ENCODE measurements around the gene ZBTB6.

- no peak for TF ChIP-seq HOMEZ (CRISPR knock-in tag; IDR thresholded peaks at IDR 0.05)
- TF ChIP-seq, protein P1, sequence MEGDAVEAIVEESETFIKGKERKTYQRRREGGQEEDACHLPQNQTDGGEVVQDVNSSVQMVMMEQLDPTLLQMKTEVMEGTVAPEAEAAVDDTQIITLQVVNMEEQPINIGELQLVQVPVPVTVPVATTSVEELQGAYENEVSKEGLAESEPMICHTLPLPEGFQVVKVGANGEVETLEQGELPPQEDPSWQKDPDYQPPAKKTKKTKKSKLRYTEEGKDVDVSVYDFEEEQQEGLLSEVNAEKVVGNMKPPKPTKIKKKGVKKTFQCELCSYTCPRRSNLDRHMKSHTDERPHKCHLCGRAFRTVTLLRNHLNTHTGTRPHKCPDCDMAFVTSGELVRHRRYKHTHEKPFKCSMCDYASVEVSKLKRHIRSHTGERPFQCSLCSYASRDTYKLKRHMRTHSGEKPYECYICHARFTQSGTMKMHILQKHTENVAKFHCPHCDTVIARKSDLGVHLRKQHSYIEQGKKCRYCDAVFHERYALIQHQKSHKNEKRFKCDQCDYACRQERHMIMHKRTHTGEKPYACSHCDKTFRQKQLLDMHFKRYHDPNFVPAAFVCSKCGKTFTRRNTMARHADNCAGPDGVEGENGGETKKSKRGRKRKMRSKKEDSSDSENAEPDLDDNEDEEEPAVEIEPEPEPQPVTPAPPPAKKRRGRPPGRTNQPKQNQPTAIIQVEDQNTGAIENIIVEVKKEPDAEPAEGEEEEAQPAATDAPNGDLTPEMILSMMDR (IDR thresholded peaks at IDR 0.05 in 2 of 3, conservative IDR thresholded peaks at IDR 0.05 in 1 of 3; ENCODE audit: insufficient read depth in 2 of 3, low read depth in 1 of 3, low read length in 3 of 3): no peak
- TF ChIP-seq, protein P2, sequence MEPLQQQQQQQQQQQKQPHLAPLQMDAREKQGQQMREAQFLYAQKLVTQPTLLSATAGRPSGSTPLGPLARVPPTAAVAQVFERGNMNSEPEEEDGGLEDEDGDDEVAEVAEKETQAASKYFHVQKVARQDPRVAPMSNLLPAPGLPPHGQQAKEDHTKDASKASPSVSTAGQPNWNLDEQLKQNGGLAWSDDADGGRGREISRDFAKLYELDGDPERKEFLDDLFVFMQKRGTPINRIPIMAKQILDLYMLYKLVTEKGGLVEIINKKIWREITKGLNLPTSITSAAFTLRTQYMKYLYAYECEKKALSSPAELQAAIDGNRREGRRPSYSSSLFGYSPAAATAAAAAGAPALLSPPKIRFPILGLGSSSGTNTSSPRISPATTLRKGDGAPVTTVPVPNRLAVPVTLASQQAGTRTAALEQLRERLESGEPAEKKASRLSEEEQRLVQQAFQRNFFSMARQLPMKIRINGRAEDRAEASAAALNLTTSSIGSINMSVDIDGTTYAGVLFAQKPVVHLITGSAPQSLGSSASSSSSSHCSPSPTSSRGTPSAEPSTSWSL (CRISPR knock-in tag; IDR thresholded peaks at IDR 0.05; ENCODE audit: borderline replicate concordance): no peak
- TF ChIP-seq SMAD1 (IDR thresholded peaks at IDR 0.05; ENCODE audit: low read depth, low read length, partially characterized antibody): no peak
- no peak for TF ChIP-seq PCBP1 (IDR thresholded peaks at IDR 0.05; ENCODE audit: low read depth, low read length, poor library complexity, severe bottlenecking)
- no peak for TF ChIP-seq HDAC2 (IDR thresholded peaks at IDR 0.05)
- TF ChIP-seq, protein P3, sequence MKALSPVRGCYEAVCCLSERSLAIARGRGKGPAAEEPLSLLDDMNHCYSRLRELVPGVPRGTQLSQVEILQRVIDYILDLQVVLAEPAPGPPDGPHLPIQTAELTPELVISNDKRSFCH (CRISPR knock-in tag; IDR thresholded peaks at IDR 0.05): no peak
- TF ChIP-seq, protein P3 (tag; IDR thresholded peaks at IDR 0.05): no peak
- TF ChIP-seq POLR2A (conservative IDR thresholded peaks at IDR 0.05): no peak
- TF ChIP-seq NR2C2 (CRISPR knock-in tag; IDR thresholded peaks at IDR 0.05): no peak
- no peak for TF ChIP-seq NR2C2 (tag; IDR thresholded peaks at IDR 0.05)
- TF ChIP-seq, protein P4, sequence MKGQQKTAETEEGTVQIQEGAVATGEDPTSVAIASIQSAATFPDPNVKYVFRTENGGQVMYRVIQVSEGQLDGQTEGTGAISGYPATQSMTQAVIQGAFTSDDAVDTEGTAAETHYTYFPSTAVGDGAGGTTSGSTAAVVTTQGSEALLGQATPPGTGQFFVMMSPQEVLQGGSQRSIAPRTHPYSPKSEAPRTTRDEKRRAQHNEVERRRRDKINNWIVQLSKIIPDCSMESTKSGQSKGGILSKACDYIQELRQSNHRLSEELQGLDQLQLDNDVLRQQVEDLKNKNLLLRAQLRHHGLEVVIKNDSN (CRISPR knock-in tag; IDR thresholded peaks at IDR 0.05): no peak
- TF ChIP-seq ZNF277 (CRISPR knock-in tag; IDR thresholded peaks at IDR 0.05; ENCODE audit: borderline replicate concordance): no peak
- TF ChIP-seq, protein P5, sequence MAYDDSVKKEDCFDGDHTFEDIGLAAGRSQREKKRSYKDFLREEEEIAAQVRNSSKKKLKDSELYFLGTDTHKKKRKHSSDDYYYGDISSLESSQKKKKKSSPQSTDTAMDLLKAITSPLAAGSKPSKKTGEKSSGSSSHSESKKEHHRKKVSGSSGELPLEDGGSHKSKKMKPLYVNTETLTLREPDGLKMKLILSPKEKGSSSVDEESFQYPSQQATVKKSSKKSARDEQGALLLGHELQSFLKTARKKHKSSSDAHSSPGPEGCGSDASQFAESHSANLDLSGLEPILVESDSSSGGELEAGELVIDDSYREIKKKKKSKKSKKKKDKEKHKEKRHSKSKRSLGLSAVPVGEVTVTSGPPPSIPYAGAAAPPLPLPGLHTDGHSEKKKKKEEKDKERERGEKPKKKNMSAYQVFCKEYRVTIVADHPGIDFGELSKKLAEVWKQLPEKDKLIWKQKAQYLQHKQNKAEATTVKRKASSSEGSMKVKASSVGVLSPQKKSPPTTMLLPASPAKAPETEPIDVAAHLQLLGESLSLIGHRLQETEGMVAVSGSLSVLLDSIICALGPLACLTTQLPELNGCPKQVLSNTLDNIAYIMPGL (CRISPR knock-in tag; IDR thresholded peaks at IDR 0.05): no peak
- TF ChIP-seq E2F1 (CRISPR knock-in tag; IDR thresholded peaks at IDR 0.05): no peak
Observed at GRCh38 chr9:122883125-122883524, 30.0 kb downstream of the ZBTB6 start.
